Endothelial cell of umbilical vein (primary cell): ENCODE data around the gene SPRING1. TPM values are rescaled to one million over a fixed set of nuclear protein-coding genes. Genes with fewer than 3 reads are reported as not detected.

Source experiments
- BruUV-seq: library from RNA; stranded (reverse); fragments of 400-500 nt; replicated peaks from 2 replicates; lab custom pipeline; 2021; lab: Mats Ljungman, UMichigan
- CTCF ChIA-PET: fragments of 300-600, 350-600 bp; sonication (Branson Sonifier 250); formaldehyde crosslinking; loops from one replicate; lab custom pipeline; 2021; ENCODE audit warnings: antibody characterized with exemption, inconsistent platforms; lab: Charles Lee
- POLR2A ChIA-PET: fragments of 300-600, 350-600 bp; sonication (Branson Sonifier 250); formaldehyde crosslinking; loops from one replicate; lab custom pipeline; 2021; ENCODE audit warnings: antibody characterized with exemption, inconsistent platforms; lab: Charles Lee
- DNase-seq: peaks from one replicate; pipeline ENCODE4 v3.0.0-alpha.2; 2011; ENCODE audit warnings: low read depth, low spot score
- FAIRE-seq: peaks from 2 replicates; lab custom pipeline; 2011; peaks lifted over from hg19 to GRCh38; lab: Jason Lieb, UNC
- H2AFZ ChIP-seq: 2 replicates; pipeline ENCODE4 v1.6.0; 2012; ENCODE audit warnings: low read depth, low read length, control low read depth, inconsistent platforms
- H3K27ac ChIP-seq: 2 replicates; pipeline ENCODE4 v1.5.1; 2011; ENCODE audit warnings: low read depth, mild to moderate bottlenecking, control low read depth, low read length, moderate library complexity; ENCODE audit not compliant: insufficient read depth
- H3K27me3 ChIP-seq, 2 experiments: 2 replicates each; pipeline versions ENCODE4 v1.6.0 to v1.6.1; 2011; ENCODE audit warnings: low read length in 2 of 2, mixed read lengths in 1 of 2; ENCODE audit not compliant: control insufficient read depth in 2 of 2, insufficient read depth in 2 of 2
- H3K36me3 ChIP-seq, 2 experiments: 2 replicates in 1 of 2; 3 replicates in 1 of 2; pipeline ENCODE4 v1.5.1; 2011; ENCODE audit warnings: low read length in 2 of 2, mild to moderate bottlenecking in 1 of 2, moderate library complexity in 1 of 2; ENCODE audit not compliant: control insufficient read depth in 2 of 2, insufficient read depth in 2 of 2; ENCODE audit errors: extremely low read depth in 1 of 2
- H3K4me1 ChIP-seq: 3 replicates; pipeline ENCODE4 v1.5.1; 2011; ENCODE audit warnings: mild to moderate bottlenecking, low read length; ENCODE audit not compliant: control insufficient read depth, insufficient read depth; ENCODE audit errors: extremely low read depth
- H3K4me2 ChIP-seq: 2 replicates; pipeline ENCODE4 v1.6.1; 2011; ENCODE audit warnings: low read length, control low read depth, mixed read lengths; ENCODE audit not compliant: insufficient read depth
- H3K4me3 ChIP-seq, 3 experiments: fragments of 200-600 bp in 1 of 3; sonication (generic), shearing (Covaris generic) in 1 of 3; replicated peaks in 1 of 3; 2 replicates each; pipeline ENCODE4 v1.5.1; 2011 to 2016; ENCODE audit warnings: control low read depth in 3 of 3, low read length in 3 of 3, mild to moderate bottlenecking in 2 of 3, inconsistent platforms in 1 of 3, low read depth in 1 of 3, moderate library complexity in 1 of 3; ENCODE audit not compliant: insufficient read depth in 1 of 3
- H3K79me2 ChIP-seq: 2 replicates; pipeline ENCODE4 v1.6.0; 2012; ENCODE audit warnings: low read length, inconsistent platforms; ENCODE audit not compliant: control insufficient read depth, insufficient read depth
- H3K9ac ChIP-seq: replicated peaks from 2 replicates; pipeline ENCODE3; 2011; ENCODE audit warnings: low read length, control low read depth; ENCODE audit not compliant: insufficient read depth; ENCODE audit errors: extremely low read depth
- H3K9me1 ChIP-seq: replicated peaks from 3 replicates; pipeline ENCODE4 v1.6.0; 2011; ENCODE audit warnings: mild to moderate bottlenecking, low read length; ENCODE audit not compliant: control insufficient read depth, insufficient read depth; ENCODE audit errors: extremely low read depth
- H3K9me3 ChIP-seq: replicated peaks from 2 replicates; pipeline ENCODE4 v1.5.1; 2012; ENCODE audit warnings: low read length, inconsistent platforms; ENCODE audit not compliant: control insufficient read depth, insufficient read depth
- H4K20me1 ChIP-seq: replicated peaks from 2 replicates; pipeline ENCODE3; 2011; ENCODE audit warnings: mild to moderate bottlenecking, low read length; ENCODE audit not compliant: control insufficient read depth, insufficient read depth; ENCODE audit errors: extremely low read depth
- CTCF ChIP-seq, 2 donors: IDR thresholded peaks; 1 replicate in 1 of 2; 2 replicates in 1 of 2; pipeline ENCODE4 v1.5.1; 2011; ENCODE audit warnings: low read length in 2 of 2, mild to moderate bottlenecking in 2 of 2, moderate library complexity in 2 of 2, control low read depth in 1 of 2, inconsistent platforms in 1 of 2, low read depth in 1 of 2; ENCODE audit not compliant: insufficient read depth in 1 of 2; ENCODE audit errors: extremely low read depth in 1 of 2
- EZH2 ChIP-seq: IDR thresholded peaks from 2 replicates; pipeline ENCODE4 v1.6.1; 2012; ENCODE audit warnings: borderline replicate concordance, low read depth, mild to moderate bottlenecking, moderate library complexity, low read length, inconsistent platforms; ENCODE audit not compliant: severe bottlenecking
- MAX ChIP-seq: IDR thresholded peaks from 2 replicates; pipeline ENCODE4 v1.6.1; 2011; ENCODE audit not compliant: insufficient read depth, insufficient read length
- dilution Hi-C: fragments of 300-500 bp; cut with MboI; formaldehyde crosslinking; loops from one replicate; pipeline ENCODE4 v1.15.0; 2019; ENCODE audit warnings: low sequenced_read_pairs; ENCODE audit not compliant: extremely low pct_ligation_motif_present
- intact Hi-C: fragments of 100-400 bp; cut with micrococcal nuclease; formaldehyde crosslinking; loops from one replicate; pipeline ENCODE4 v1.10.0; 2022
- polyA plus RNA-seq, 4 experiments: library from polyadenylated mRNA; depleted of rRNA in 3 of 4; stranded (reverse) in 3 of 4; unstranded in 1 of 4; fragments of >200 nt; gene quantifications; 2 replicates each; pipeline versions ENCODE4 v1.2.1 to v1.2.3, GENCODE V29; 2011 to 2012; ENCODE audit warnings: missing spikeins in 1 of 4
- total RNA-seq: library from RNA; stranded (reverse); gene quantifications from 2 replicates; pipeline ENCODE4 v1.2.3, GENCODE V29; 2021

Gene SPRING1
- total and polyA plus RNA-seq, 2 donors (not counting 3 experiments of a cell fraction or from before 2014, with no cell fraction given): 17.5 to 40.4 TPM

GRCh38 chr12:116708826-116709756 is 28.8 kb downstream of the SPRING1 start:
- Histone ChIP-seq H3K36me3 (peaks cover 0 to 3% of the 10 kb centered on the region in 2 experiments), H3K9ac (no peak overlapping the region), H3K27ac (no peak overlapping the region), H3K9me3 (no peaks in the 10 kb centered on the region), H3K4me3 (no peak overlapping the region), H3K27me3 (peaks cover 15% of the 10 kb centered on the region in 2 experiments), H3K9me1 (no peaks in the 10 kb centered on the region), H3K4me1 (no peaks in the 10 kb centered on the region), H2AFZ (no peak overlapping the region), H3K79me2 (no peaks in the 10 kb centered on the region), H3K4me2 (peak overlapping the region; percentile 23), H4K20me1 (no peaks in the 10 kb centered on the region)
- FAIRE-seq (peak; percentile 79), DNase-seq (peak; percentile 52)
- TF ChIP-seq EZH2 (peak; percentile 49), CTCF (IDR thresholded peaks at IDR 0.05; ENCODE audit: extremely low read depth in 1 of 2, insufficient read depth in 1 of 2, low read depth in 1 of 2, low read length in 2 of 2) (peak; percentile 44 to 65), MAX (no peak)
- dilution Hi-C loops (no loop called here), intact Hi-C loops (loop anchor here (2.0 to 5.0 kb wide), 4 partner anchors 107 to 786 kb away; no protein-coding TSS in a partner anchor)
- BruUV-seq: no TSS peak
- CTCF ChIA-PET: interaction anchor here (0.6 to 2.4 kb wide), 37 partner anchors 10 to 791 kb away, joined by 3 to 25 read pairs (median 4); no protein-coding TSS in a partner anchor
- POLR2A ChIA-PET: no interaction called here
